ENCODE data around the gene KIF16B.

KIF16B gene

DNA sequence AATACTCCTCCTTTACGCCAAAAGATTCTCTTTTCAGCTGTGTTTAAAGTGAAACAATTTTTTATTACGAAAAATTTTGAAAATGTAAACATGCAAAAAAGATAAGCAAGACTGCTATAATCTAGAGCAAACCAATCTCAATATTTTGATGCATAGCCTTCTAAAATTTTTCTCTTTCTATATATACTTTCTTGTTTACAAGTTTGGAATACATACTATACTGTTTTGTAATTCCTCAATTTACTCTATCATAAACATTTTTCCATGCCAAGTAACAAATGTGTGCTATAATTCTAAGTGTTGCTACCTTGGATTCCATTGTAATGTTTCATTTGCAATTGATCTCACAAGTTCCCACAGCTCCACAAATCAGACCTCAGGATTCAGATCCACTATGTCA is 43.1 kb upstream of the KIF16B start:
- TF ChIP-seq, protein P1, sequence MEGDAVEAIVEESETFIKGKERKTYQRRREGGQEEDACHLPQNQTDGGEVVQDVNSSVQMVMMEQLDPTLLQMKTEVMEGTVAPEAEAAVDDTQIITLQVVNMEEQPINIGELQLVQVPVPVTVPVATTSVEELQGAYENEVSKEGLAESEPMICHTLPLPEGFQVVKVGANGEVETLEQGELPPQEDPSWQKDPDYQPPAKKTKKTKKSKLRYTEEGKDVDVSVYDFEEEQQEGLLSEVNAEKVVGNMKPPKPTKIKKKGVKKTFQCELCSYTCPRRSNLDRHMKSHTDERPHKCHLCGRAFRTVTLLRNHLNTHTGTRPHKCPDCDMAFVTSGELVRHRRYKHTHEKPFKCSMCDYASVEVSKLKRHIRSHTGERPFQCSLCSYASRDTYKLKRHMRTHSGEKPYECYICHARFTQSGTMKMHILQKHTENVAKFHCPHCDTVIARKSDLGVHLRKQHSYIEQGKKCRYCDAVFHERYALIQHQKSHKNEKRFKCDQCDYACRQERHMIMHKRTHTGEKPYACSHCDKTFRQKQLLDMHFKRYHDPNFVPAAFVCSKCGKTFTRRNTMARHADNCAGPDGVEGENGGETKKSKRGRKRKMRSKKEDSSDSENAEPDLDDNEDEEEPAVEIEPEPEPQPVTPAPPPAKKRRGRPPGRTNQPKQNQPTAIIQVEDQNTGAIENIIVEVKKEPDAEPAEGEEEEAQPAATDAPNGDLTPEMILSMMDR (IDR thresholded peaks at IDR 0.05), result no peak

GRCh38 chr20:16615199-16615598 is 42.0 kb upstream of the KIF16B start:
- TF ChIP-seq, protein P1 (IDR thresholded peaks at IDR 0.05), result no peak

GRCh38 chr20:16613954-16614353 is 40.7 kb upstream of the KIF16B start:
- TF ChIP-seq, protein P1 (IDR thresholded peaks at IDR 0.05), result no peak

GRCh38 chr20:16612706-16613105 is 39.5 kb upstream of the KIF16B start:
- TF ChIP-seq, protein P1 (IDR thresholded peaks at IDR 0.05), result no peak

- TF ChIP-seq, protein P1 (IDR thresholded peaks at IDR 0.05), result no peak
These were observed 38.6 kb upstream of the KIF16B start for GRCh38 chr20:16611817-16612216.

- TF ChIP-seq, protein P1 (IDR thresholded peaks at IDR 0.05), result no peak
These were observed 35.8 kb upstream of the KIF16B start for GRCh38 chr20:16609066-16609465.

GRCh38 chr20:16608277-16608650 is 35.0 kb upstream of the KIF16B start:
- TF ChIP-seq, protein P1 (IDR thresholded peaks at IDR 0.05), result no peak

Data from LNCAP (cell line).